ENCODE results near the gene KRTAP26-1.

DNA sequence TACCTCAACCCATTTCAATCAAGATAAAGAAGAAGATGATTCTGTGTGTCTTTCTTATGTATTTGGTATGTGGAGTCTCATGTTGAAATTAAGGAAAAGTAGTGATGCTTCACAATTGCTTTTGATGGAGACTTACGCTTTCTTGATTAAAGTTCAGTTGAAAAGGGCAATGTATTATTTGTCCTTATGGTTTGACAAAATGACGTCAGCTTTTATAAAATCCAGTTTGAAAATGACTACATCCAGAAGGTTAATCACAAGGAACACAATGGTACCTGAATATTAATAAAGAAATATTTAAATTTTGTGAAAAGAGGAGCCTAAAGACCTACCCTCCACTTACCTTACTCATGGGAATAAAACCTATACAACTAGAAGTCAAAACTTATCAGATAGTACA is 4.4 kb downstream of the KRTAP26-1 start:
- TF ChIP-seq, protein P1, sequence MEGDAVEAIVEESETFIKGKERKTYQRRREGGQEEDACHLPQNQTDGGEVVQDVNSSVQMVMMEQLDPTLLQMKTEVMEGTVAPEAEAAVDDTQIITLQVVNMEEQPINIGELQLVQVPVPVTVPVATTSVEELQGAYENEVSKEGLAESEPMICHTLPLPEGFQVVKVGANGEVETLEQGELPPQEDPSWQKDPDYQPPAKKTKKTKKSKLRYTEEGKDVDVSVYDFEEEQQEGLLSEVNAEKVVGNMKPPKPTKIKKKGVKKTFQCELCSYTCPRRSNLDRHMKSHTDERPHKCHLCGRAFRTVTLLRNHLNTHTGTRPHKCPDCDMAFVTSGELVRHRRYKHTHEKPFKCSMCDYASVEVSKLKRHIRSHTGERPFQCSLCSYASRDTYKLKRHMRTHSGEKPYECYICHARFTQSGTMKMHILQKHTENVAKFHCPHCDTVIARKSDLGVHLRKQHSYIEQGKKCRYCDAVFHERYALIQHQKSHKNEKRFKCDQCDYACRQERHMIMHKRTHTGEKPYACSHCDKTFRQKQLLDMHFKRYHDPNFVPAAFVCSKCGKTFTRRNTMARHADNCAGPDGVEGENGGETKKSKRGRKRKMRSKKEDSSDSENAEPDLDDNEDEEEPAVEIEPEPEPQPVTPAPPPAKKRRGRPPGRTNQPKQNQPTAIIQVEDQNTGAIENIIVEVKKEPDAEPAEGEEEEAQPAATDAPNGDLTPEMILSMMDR (conservative IDR thresholded peaks at IDR 0.05; ENCODE audit: low read length): no peak
- TF ChIP-seq EZH2phosphoT487 (IDR thresholded peaks at IDR 0.05; ENCODE audit: borderline replicate concordance): no peak
